ENCODE data around the gene NCAN.

NCAN gene

GRCh38 chr19:19260417-19261214 is 48.9 kb downstream of the NCAN start:
- DNase-seq (ENCODE audit: low read depth in 2 of 2): no peak

DNA sequence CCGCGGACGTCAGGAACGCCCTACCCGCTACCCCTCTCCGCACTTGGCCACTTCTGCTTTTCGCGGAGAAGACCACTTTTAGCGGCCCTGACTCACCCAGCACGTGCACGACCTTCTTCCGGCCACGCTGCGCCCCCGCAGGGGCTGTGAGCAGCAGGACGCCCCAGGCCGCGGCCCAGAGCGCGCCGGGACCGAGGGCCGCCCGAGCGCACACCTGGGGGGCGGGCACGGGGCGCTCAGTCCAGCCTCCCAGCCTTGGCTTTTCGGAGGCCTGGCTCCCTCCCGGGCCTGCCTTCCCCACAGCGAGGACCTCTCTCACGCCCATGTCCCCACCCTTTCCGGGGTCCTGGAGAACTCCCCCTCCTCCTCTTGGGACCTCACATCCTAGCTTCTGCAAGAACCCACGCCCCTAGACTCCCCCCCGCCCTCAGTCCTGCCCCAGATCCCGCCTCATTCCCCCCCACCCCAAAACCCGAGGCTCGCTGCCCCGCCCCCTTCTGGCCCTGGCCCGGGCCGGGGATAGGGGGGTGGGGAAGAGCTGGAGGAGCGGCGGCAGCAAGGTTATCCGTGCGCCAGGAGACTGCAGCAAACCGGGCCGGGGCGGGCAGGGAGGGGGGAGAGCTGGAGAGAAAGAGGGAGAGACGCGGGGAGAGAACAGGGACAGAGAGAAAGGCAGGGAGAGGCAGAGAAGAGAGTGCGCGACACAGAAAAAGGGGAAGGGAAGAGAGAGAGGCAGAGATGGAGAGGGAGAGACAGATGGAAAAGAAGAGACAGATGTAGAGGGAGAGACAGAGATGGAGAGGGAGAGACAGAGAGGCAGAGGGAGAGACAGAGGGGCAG is 49.8 kb downstream of the NCAN start:
- DNase-seq (ENCODE audit: low read depth in 2 of 2): no peak

GRCh38 chr19:19262190-19263057 is 50.7 kb downstream of the NCAN start:
- DNase-seq (ENCODE audit: low read depth in 2 of 2): no peak

GRCh38 chr19:19263886-19264487 is 52.2 kb downstream of the NCAN start:
- DNase-seq (ENCODE audit: low read depth in 2 of 2): no peak

GRCh38 chr19:19267305-19267704 is 55.5 kb downstream of the NCAN start:
- DNase-seq (ENCODE audit: low read depth in 2 of 2): no peak

GRCh38 chr19:19268453-19269385 is 57.0 kb downstream of the NCAN start:
- DNase-seq (ENCODE audit: low read depth in 2 of 2): no peak

- no peak for DNase-seq (ENCODE audit: low read depth in 2 of 2)
Observed at GRCh38 chr19:19269952-19270694, 58.4 kb downstream of the NCAN start.

GRCh38 chr19:19270749-19271571 is 59.2 kb downstream of the NCAN start:
- DNase-seq (ENCODE audit: low read depth in 2 of 2): no peak

DNA sequence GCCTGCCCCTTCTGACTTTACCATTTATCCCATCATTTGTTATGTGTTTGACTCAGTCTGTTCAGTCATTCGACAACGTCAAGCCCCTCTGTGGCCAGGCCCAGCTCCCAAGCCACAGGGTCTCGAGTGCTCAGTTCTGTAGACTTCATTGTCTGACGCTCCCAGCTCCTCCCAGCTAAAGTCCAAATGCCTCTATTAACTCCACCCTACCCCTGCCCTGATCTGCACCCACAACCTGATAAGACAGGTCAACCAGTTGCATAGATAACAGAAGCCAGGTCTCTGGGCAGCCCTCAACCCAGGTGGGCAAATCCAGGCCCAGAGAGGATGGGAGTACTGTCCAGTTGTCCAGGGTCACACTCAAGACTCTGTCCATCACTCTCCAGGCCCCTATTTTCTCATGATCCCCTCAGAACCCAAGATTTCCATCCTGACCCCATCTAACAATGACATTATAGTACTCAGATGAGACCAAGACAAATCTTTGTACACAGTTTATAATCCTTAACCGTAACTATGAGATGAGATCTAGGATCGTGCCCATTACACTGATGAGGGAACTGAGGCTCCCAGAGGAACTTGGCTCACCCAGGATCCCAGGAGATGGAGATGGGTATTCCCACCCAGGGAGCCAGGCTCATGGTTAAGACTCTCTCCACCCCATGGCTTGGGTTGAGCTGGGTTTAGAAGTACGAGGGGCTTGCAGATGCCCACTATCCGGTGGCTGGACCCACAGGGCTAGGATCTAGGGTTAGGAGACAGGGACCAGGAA is 60.3 kb downstream of the NCAN start:
- DNase-seq (ENCODE audit: low read depth in 2 of 2): no peak

- DNase-seq (ENCODE audit: low read depth in 2 of 2): no peak
Observed at GRCh38 chr19:19274146-19274545, 62.4 kb downstream of the NCAN start.

GRCh38 chr19:19274716-19275565 is 63.2 kb downstream of the NCAN start:
- DNase-seq (ENCODE audit: low read depth in 2 of 2): no peak

GRCh38 chr19:19276386-19276785 is 64.6 kb downstream of the NCAN start:
- no peak for DNase-seq (ENCODE audit: low read depth in 2 of 2)

- no peak for DNase-seq (ENCODE audit: low read depth in 2 of 2)
Observed at GRCh38 chr19:19276851-19277250, 65.1 kb downstream of the NCAN start.

GRCh38 chr19:19278315-19278714 is 66.6 kb downstream of the NCAN start:
- no peak for DNase-seq (ENCODE audit: low read depth in 2 of 2)

DNA sequence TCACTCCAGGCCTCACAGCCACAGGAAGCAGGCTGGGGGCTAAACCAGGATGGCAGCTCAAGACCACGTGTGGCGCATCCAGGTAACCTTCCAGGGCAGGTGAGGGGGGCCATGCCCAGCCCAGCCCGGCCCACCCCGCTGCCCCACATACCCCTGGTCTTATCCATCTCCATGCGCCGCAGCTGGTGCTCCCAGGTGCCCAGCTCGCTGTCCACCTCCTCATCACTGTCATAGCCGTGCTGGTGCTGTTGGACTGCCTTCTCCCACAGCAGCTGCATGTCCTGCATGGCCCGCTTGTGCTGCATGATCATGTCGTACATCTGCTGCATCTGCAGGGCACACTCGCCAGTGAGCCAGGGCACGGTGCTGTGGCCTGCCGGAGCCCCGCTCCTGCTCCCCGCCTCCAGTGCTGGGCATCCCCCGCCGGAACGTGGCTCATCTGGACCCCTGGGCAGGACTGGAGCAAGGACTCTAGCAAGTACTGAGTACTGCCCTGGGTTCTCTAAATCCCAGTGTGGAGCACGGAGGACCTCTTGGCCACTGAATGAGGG is 67.4 kb downstream of the NCAN start:
- DNase-seq (ENCODE audit: low read depth in 2 of 2): no peak

GRCh38 chr19:19279853-19280252 is 68.1 kb downstream of the NCAN start:
- no peak for DNase-seq (ENCODE audit: low read depth in 2 of 2)

GRCh38 chr19:19280561-19280960 is 68.8 kb downstream of the NCAN start:
- no peak for DNase-seq (ENCODE audit: low read depth in 2 of 2)

Measured in activated CD4-positive, alpha-beta T cell treated with anti-CD3 and anti-CD28 coated beads for 24 hours (primary cell).